AG04449 (cell line): ENCODE results near the gene SRF.
A peak's percentile ranks its signal among the peaks of the same experiment; 100 is the strongest.
"Not testable (repeated sequence)": the region's sequence is repeated elsewhere in the genome, so short reads cannot be mapped to it uniquely, and the experiment has no call there.

Source experiments
- CTCF ChIA-PET: fragments of 350-600 bp; formaldehyde crosslinking; extraction: SDS; loops from one replicate; lab custom pipeline; 2021; ENCODE audit warnings: antibody characterized with exemption; lab: Yijun Ruan, JAX
- POLR2A ChIA-PET: fragments of 400-600, 350-600 bp; formaldehyde crosslinking; extraction: SDS; loops from one replicate; lab custom pipeline; 2020; ENCODE audit warnings: antibody characterized with exemption, inconsistent platforms; lab: Yijun Ruan, JAX
- DNase-seq: peaks from one replicate; pipeline ENCODE4 v3.0.0-alpha.2; 2010; ENCODE audit warnings: low read depth, low spot score
- H3K4me3 ChIP-seq: 2 replicates; pipeline ENCODE4 v1.5.1; 2011; ENCODE audit warnings: low read depth, mild to moderate bottlenecking, control low read depth, low read length
- TF ChIP-seq, protein P1 (sequence below): IDR thresholded peaks from one replicate; pipeline ENCODE4 v1.5.1; 2011; ENCODE audit warnings: mild to moderate bottlenecking, moderate library complexity, low read length, control low read depth, inconsistent platforms; ENCODE audit not compliant: insufficient read depth; ENCODE audit errors: missing control alignments

Gene SRF

GRCh38 chr6:43125555-43125954, 45.5 kb upstream of the SRF start:
- CTCF ChIA-PET, result interaction anchor here (0.6 to 6.0 kb wide), 12 partner anchors 10 to 67 kb away, joined by 3 to 32 read pairs (median 3); partner anchors contain the start of gene PTK7
- no peak for DNase-seq
- no peak overlapping the region; the same call in 1 of the 2 replicates for H3K4me3 ChIP-seq
- POLR2A ChIA-PET, result interaction anchor here (0.8 to 3.8 kb wide), 9 partner anchors 9 to 111 kb away, joined by 3 to 36 read pairs (median 4); partner anchors contain the start of genes KLHDC3, MEA1 and PTK7
- TF ChIP-seq, protein P1, sequence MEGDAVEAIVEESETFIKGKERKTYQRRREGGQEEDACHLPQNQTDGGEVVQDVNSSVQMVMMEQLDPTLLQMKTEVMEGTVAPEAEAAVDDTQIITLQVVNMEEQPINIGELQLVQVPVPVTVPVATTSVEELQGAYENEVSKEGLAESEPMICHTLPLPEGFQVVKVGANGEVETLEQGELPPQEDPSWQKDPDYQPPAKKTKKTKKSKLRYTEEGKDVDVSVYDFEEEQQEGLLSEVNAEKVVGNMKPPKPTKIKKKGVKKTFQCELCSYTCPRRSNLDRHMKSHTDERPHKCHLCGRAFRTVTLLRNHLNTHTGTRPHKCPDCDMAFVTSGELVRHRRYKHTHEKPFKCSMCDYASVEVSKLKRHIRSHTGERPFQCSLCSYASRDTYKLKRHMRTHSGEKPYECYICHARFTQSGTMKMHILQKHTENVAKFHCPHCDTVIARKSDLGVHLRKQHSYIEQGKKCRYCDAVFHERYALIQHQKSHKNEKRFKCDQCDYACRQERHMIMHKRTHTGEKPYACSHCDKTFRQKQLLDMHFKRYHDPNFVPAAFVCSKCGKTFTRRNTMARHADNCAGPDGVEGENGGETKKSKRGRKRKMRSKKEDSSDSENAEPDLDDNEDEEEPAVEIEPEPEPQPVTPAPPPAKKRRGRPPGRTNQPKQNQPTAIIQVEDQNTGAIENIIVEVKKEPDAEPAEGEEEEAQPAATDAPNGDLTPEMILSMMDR, result no peak

- no peak overlapping the region for H3K4me3 ChIP-seq
- ChIA-PET CTCF (interaction anchor here (0.9 to 6.0 kb wide), 5 partner anchors 16 to 100 kb away, joined by 3 to 32 read pairs (median 4); partner anchors contain the start of gene CUL7), POLR2A (no interaction called here)
- TF ChIP-seq, protein P1, result no peak
- no peak for DNase-seq
Observed at GRCh38 chr6:43127180-43127579, 43.9 kb upstream of the SRF start.

- H3K4me3 ChIP-seq, result no peak overlapping the region
- CTCF ChIA-PET, result interaction anchor here (1.3 to 5.9 kb wide), 7 partner anchors 15 to 149 kb away, joined by 3 to 50 read pairs (median 5); partner anchors contain the start of genes CUL7 and PEX6
- POLR2A ChIA-PET, result no interaction called here
- TF ChIP-seq, protein P1, result no peak
- no peak for DNase-seq
Observed at GRCh38 chr6:43127877-43128276, 43.2 kb upstream of the SRF start.

DNA sequence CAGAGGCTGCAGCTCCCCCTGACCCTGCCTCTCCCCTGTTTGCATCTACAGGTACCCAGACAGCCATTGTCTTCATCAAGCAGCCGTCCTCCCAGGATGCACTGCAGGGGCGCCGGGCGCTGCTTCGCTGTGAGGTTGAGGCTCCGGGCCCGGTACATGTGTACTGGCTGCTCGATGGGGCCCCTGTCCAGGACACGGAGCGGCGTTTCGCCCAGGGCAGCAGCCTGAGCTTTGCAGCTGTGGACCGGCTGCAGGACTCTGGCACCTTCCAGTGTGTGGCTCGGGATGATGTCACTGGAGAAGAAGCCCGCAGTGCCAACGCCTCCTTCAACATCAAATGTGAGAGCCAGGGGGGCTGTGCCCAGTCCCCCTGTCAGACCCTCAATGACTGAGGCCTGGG, 42.1 kb upstream of the SRF start:
- TF ChIP-seq, protein P1, result no peak
- ChIA-PET CTCF (interaction anchor here (0.7 to 5.9 kb wide), 11 partner anchors 9 to 150 kb away, joined by 3 to 50 read pairs (median 5); partner anchors contain the start of genes CUL7, MRPL2 and PEX6), POLR2A (interaction anchor here (1.2 kb wide), 1 partner anchor 32 kb away, joined by 3 read pairs; no protein-coding TSS in a partner anchor)
- no peak overlapping the region for H3K4me3 ChIP-seq
- DNase-seq, result no peak

- POLR2A ChIA-PET, result interaction anchor here (1.0 to 1.2 kb wide), 2 partner anchors 14 to 33 kb away, joined by 3 read pairs; no protein-coding TSS in a partner anchor
- H3K4me3 ChIP-seq, result no peak overlapping the region
- TF ChIP-seq, protein P1, result peak; percentile 64
- CTCF ChIA-PET, result interaction anchor here (0.7 to 5.9 kb wide), 15 partner anchors 8 to 151 kb away, joined by 3 to 50 read pairs (median 5); partner anchors contain the start of genes CUL7, MRPL2 and PEX6
- no peak for DNase-seq
Observed at GRCh38 chr6:43129434-43130194, 41.5 kb upstream of the SRF start.

DNA sequence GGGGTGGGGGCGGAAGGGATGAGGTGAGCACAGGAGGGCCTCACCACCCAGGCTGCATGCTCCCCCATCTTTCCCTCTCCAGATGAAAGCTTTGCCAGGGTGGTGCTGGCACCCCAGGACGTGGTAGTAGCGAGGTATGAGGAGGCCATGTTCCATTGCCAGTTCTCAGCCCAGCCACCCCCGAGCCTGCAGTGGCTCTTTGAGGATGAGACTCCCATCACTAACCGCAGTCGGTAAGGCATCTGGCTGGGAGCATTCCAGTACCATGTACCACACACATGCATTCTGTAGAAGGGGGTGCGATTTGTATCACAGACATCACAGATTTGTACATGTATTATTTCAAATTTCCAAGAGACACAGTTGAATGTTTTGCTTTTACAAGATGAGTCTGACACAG, 40.6 kb upstream of the SRF start:
- POLR2A ChIA-PET, result interaction anchor here (1.0 to 1.2 kb wide), 2 partner anchors 13 to 33 kb away, joined by 3 read pairs; no protein-coding TSS in a partner anchor
- TF ChIP-seq, protein P1, result no peak
- CTCF ChIA-PET, result interaction anchor here (1.0 to 5.9 kb wide), 11 partner anchors 8 to 114 kb away, joined by 3 to 50 read pairs (median 5); partner anchors contain the start of gene CUL7
- no peak overlapping the region for H3K4me3 ChIP-seq
- no peak for DNase-seq

- DNase-seq, H3K4me3 ChIP-seq, POLR2A ChIA-PET: not testable (repeated sequence)
- CTCF ChIA-PET, result interaction anchor here (1.0 to 5.9 kb wide), 4 partner anchors 12 to 62 kb away, joined by 3 to 50 read pairs (median 4); no protein-coding TSS in a partner anchor
Observed at GRCh38 chr6:43131379-43131778, 39.7 kb upstream of the SRF start.
